ENCODE measurements around the gene KIF19.

The KIF19 gene

DNA sequence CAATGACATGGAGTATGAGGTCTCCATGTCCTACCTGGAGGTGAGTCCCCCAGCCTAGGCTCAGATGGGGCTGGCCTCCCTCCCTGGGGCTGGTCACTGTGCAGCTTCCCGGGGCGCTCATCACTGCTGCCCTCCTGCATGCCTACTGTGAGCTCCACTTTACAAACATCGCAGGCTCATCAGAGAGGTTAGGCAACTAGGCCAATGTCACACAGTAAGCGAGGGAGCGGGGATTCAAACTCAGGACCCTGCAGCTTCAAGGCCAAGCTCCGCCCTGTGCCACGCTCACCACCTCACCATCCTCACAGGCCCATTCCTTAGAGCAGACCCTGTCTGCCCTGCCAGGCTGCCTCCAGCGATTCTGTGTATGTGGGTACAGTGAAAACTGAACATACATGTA is 17.1 kb downstream of the KIF19 start:
- DNase-seq, result no peak

DNA sequence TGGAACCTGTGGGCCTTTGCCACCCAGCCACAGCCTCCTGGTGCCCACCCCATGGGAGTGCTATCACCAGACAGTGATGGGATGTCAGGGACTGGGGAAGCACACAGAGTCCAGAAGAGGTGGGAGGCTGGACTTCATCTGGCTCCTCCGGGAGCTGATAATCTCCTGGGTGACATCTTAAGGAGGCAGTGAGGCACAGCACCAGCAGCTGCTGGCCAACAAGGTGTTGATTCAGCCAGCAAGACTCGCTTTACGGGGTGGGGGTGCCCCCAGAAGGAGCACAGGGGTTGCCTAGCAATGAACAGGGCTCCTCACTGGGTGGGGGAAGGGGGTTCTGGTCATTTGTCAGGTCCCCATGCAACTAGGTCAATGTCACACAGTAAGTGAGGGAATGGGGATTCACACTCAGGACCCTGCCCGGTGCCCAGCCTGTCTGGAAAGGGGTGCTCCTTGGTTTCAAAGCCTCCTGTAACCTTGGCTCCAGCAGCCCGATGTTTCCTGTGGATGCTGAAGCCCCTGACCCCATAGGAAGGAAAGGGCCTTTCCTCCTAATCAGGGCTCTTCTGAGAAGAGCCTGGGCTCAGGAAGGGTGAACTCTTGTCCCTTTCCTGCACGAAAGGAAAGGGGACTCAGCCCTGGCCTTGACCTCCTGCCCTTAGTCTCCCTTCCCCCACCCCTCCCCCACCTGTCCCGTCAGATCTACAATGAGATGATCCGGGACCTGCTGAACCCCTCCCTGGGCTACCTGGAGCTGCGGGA is 17.7 kb downstream of the KIF19 start:
- DNase-seq, result peak; percentile 90 to 99

DNA sequence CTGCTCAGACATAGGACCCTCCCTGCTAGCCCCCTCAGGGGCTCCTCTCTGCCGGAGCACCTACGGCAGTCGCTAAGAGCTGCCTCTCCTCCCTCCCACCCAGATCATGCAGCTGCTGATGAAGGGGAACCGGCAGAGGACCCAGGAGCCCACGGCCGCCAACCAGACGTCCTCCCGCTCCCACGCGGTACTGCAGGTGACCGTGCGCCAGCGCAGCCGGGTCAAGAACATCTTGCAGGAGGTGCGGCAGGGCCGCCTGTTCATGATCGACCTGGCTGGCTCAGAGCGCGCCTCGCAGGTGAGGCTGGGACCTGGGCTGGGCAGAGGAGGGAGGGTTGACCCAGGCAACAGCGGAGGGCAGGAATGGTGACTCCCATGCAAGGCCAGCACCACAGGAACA is 18.6 kb downstream of the KIF19 start:
- no peak for DNase-seq

DNA sequence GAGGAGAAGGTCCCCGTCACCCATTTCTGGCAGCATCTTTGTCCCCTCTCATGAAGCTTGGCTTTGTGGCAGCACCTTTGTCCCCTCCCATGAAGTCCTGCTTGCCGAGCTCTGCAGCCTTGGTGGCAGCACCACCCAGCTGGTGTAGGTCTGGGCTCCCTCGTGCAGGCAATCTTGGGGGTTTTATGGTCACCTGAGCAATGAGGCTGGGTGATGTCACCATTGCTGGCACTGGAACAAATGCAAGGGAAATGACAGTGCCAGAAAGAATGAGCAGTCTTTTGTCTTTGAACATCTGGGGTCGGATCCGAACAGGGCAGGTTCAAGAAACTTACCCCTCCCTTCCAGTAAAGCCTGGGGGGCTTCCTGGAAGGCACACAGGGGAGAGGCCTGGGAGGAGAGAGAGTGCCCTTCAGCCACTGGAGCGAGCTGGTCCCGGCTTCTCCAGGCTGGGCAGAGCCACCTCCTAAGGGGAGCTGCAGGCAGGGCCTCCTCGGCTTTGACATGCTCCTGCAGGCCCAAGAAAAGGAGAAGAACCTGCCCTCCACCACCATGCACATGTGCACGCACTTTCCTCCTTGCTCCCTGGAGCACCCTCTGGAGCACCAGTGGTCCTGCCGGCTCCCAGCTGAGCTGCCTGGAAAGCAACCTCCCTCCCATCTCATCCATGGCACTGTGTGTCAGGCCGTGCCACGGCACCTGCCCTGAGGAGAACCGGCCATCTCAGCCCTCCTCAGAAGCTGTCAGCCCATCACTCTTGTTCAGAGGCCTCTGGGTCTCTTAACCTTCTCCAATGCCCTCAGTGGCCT is 19.6 kb downstream of the KIF19 start:
- DNase-seq, result no peak

DNA sequence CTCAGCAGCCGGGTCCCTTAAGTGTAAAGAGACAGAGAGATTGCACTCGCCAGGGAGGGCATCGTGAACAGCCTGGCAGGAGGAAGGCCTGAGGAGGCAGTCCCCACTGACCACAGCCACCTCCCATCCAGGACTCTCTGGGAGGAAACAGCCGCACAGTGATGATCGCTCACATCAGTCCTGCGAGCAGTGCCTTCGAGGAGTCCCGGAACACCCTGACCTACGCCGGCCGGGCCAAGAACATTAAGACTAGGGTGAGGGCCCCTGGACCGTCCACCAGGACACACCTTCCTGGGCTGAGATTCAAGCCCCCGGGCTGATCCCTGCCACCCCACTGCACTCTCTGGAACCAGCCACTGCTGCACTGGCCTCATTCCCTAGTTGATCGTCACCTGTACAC is 21.6 kb downstream of the KIF19 start:
- DNase-seq, result no peak

DNA sequence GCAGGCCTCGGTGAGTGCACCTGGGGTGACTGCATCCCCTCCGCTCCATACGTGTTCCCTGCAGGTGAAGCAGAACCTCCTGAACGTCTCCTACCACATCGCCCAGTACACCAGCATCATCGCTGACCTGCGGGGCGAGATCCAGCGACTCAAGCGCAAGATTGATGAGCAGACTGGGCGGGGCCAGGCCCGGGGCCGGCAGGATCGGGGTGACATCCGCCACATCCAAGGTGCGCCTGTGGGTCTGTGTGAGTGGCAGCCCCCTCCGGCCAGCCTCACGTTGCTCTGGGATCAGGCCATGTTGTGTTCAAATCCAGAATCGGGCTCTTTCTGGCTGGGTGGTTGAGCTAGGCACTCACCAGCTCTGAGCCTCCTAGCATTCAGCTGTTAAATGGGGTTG is 23.1 kb downstream of the KIF19 start:
- DNase-seq, result no peak

DNA sequence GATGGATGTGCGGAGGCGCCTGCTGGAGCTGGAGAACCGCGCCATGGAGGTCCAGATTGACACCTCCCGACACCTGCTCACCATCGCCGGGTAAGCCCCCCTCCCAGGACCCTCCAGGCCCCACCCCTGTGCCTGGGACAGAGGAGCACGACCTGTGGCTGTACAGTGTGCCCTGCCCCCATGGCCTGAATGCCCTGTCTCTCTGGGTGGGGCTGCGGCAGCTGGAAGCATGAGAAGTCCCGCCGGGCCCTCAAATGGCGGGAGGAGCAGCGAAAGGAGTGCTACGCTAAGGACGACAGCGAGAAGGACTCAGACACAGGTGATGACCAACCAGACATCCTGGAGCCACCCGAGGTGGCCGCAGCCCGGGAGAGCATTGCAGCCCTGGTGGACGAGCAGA is 24.5 kb downstream of the KIF19 start:
- no peak for DNase-seq

DNA sequence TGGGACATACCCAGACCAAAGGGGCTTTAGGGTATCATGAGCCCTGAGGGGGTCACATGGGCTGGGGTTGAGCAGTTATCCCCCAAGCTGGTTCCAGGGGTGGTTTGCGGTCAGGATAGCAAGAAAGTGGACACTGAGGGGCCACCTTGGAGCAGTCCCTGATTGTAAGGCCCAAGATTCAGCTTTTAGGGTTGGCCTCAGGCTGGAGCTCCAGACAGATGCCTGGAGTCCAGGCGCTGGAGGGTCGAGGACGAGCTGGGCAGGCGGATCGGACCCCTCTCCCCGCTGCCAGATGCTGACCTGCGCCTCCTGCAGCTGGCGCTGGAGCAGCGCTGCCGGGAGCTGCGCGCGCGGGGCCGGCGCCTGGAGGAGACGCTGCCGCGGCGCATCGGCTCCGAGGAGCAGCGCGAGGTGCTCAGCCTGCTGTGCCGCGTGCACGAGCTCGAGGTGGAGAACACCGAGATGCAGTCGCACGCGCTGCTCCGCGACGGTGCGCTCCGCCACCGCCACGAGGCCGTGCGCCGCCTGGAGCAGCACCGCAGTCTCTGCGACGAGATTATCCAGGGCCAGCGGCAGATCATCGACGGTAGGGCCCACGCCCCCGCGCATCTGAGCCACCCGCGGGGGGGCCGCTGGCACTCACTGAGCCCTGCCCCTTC is 25.7 kb downstream of the KIF19 start:
- no peak for DNase-seq

DNA sequence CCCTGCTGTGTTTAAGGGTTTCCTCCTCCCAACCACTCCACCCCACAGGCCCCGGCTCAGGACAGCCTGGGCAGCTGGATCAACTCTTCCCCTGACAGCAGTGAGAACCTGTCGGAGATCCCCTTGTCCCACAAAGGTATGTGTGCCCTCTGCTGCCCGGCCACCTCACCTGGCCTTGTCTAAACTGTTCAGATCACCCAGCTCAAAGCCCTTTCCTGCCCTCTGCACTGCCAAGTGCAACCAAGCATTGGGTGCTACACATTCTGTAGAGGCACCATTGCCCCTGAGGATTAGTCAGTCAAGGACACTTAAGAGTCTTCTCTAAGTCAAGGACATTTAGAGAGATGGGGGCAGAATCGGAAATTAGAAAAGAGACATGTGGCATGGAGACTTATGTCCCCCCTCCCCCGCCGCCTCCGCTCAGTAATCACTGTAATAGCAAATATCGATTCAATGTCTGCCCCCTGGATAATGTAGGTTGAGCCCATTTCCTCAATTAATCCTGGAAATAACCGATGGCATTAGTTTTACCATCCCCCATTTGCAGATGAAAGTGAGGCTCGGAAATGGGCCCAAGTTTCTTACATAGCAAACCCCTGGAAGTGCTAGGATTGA is 27.5 kb downstream of the KIF19 start:
- DNase-seq, result peak; percentile 97 to 99

DNA sequence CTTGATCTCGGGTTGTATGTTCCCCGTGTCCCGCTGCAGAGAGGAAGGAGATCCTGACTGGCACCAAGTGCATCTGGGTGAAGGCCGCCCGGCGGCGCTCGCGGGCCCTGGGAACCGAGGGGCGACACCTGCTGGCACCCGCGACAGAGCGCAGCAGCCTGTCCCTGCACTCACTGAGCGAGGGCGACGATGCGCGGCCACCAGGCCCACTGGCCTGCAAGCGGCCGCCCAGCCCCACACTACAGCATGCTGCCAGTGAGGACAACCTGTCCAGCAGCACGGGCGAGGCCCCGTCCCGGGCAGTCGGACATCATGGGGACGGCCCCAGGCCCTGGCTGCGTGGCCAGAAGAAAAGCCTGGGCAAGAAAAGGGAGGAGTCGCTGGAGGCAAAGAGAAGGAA is 28.1 kb downstream of the KIF19 start:
- DNase-seq, result peak in 1 of 2 experiments; percentile 81

DNA sequence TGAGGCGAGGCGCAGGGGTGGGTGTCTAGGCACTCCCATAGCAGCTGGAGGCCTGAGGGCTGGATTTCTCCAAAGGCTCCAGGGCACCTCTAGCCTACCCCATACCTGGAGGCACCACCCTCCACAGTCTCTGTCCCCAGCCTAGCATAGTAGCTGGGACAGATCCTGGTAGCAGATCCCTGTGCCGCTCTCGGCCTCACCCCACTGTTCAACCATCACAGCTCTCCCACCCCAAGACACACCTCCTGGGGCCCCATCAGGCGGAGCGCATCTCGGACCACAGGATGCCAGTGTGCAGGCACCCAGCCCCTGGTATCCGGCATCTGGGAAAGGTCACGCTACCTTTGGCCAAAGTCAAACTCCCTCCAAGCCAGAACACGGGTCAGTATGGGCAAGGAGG is 28.5 kb downstream of the KIF19 start:
- DNase-seq, result no peak

DNA sequence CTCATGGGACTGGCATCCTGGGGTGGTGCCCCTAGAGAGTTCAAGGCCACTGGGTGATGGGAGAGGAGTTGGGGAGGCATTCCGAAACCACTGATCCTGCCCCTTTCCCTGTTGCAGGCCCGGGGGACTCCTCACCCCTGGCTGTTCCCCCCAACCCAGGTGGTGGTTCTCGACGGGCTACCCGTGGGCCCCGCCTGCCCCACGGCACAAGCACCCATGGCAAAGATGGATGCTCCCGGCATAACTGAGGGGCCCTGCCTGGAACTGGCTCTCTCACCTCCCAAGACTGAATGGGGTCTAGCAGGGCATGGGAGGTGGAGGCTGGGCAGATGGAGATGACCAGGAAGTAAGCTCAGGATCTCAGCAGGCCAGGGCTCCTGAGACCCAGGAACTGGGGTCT is 29.0 kb downstream of the KIF19 start:
- no peak for DNase-seq

DNA sequence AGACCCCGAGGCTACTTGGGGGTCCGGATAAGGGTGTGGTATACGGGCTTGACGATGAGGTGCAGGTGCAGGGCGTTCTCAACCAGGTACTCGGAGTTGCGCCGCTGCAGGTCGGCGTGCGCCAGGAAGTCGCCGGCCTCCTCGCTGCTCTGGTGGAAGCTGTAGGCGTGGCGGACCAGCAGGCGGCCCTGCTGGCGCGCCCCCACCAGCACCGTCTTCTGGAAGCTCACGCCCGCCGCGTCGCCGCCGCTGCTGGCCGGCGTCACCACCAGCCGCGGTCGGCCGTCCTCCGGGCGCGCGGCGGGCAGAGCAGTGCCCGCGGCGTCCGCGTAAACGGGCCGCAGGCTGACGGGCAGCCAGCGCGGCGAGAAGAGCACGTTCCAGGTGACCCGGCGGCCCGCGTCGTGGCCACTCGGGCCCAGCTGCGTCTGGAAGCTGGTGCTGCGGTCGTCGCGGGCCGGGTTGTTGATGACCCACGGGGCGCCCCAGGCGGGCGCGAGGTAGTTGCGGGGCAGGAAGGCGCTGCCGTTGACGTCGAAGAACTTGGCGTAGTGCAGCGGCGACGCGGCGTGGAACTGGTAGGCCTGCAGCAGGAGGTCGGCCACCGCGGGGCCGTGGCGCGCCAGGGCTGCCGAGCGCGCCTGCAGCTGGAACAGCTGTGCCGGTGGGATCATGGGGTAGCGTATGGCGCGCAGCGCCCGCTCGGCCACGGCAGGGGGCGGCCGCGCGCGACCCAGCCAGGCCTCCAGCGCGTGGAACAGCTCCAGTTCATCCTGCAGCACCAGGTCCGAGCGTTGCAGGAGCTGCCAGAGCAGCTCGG is 30.8 kb downstream of the KIF19 start:
- DNase-seq, result no peak

DNA sequence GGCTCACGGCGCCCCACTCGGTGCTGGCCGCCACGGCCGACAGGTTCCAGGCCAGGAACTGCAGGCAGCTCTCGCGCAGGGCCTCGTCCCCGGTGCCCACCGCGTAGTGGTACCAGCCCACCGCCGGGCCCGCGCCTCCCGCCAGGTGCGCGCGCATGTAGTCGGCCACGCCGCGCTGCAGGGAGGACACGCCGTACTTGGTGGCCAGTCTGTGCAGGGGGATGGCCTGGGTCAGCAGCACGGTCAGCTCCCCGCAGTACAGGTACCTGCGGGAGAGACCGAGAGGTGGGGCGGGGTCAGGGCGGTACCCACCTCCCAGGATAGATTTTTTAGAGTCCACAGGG is 31.4 kb downstream of the KIF19 start:
- DNase-seq, result no peak

DNA sequence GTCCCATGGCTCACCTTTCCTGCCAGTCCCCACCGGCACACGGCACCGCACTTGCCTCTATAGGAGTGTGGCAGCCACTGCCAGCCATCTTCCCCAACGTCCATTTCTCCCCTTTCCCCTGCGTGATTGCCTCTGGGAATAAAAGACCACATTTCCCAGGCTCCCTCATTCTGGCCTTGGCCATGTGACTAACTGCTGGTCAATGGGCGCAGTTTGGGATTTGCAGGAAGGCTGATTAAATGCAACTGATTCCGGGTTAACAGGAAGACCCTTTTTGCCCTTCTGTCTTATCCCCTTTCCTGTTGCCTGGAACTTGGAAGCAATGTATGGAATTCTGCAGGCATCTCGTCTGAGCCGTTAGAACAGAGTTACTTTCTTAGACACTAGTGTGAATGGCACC is 32.7 kb downstream of the KIF19 start:
- DNase-seq, result no peak

DNA sequence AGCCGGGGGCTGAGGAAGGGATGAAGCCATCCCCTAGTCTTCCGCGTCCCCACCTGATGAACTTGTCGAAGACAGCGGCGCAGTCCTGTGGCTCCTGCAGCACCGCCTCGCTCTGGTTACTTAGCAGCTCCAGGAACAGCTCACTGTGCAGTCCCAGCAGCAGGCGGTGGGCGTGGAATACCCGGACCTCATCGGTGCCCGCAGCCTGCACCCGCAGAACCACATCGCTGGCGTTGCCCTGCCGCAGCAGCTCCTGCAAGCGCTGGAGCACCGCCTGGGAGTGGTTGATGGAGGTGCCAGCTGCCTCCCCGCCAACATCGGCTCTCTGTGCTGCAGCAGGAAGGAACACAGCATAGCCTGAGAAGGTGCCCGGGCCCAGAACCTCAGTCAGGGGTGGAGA is 33.9 kb downstream of the KIF19 start:
- DNase-seq, result no peak

DNA sequence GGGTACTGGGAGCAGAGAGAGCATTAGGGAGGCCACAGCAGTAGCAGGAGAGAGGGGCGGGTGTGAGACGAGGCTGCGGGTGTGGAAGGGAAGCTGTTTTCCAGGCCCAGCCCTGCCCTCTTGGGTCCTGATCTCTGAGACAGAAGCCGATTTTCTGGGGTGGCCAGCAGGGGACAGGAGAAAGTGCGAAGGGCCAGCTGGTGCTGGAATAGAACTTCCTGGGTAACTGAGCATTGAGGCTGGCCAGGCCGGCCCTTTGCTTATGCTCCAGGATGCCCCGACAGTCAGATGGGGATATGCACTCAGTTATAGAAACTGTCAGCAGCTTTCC is 34.8 kb downstream of the KIF19 start:
- DNase-seq, result no peak

DNA sequence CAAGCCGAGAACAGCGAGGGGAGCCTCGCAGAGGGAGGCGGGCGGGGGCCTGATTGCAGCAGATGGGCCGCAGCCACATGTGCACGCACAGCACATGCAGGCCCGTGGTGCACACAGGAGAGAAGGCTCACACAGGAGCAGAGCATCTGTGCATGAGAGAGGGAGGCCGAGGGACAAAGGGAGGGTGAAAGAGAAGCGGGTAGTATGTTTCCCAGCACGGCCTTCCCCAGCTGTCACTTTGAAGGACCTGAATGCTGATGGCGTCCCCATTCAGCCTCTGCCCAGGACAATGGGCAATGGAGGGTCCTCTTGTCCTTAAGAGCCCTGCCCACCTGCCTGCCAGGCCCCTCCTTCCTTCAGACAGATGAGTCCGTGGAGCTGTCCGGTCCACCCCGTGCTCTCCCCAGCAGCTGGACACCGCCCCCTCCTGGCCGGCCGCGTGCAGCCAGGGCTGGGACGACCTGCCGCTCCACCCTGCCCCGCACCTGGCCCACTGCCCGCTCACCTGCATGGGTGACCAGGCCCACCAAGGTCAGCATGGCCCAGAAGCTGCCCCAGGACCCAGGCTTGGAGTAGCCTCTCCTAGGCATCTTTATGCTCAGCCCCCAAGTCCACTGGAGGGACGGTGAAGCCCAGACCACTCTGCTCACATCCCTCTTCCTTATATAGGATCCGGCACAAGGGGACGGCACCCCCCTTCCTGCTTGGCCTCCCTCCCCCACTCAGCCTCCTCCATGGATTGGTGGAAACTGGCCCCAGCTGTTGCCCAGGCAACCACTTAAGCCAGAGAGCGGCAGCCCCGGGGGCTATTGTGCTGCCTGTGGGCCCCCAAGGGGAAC is 35.4 kb downstream of the KIF19 start, which contains the start of gene BTBD17:
Gene BTBD17, minus strand, starts transcription at position 639 of the 839 bp plus-strand sequence. Its CDS starts 49 bp downstream, at position 590.
- DNase-seq, result peak; percentile 99 to 100

DNA sequence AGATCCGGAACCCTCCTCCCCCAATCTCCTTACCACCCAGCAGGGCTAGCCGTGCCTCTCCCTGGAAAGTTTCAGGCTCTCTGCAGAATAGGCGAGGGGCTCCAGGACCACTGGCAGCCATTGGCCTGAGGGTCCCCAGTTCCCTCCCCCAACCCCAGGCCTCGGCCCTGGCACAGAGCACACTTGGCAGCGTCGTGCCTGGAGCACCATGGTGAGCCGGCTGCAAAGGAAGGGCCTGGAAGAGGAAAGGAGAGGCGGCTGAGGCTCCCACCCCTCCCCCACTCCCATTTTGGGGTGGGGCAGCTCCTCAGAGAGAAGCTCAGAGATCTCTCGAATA is 36.0 kb downstream of the KIF19 start:
- no peak for DNase-seq

DNA sequence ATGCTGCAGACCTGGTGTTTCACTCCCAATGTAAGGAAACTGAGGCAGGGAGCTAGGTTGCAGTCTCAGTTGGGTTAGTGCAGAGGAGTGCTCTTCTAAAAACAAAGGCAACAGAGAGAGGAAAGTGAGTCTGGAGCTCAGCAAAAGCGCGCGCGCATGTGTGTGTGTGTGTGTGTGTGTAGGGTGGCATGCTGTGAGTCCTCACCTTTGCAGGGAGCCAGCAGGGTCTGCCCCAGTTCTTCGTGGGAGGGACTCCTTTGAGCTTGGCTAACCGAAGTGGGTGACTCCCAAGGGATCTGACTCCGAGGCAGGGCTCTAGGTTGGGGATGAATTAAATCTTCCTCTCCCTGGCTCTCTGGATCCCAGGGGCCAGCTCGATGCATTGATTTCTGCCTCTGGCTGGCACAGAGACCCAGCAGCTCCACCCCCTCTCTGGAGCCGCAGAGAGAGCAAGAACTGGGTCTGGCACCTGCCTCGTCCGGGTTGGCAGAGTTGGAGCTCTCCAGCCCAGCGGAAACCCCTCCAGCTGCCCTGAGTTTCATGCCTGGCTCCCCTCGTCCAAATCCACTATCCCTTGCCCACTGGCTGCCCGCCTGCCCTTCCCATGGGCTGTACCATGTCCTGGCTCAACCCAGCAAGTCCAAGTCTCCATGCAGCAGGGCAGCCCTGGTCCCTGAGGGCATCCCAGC is 36.9 kb downstream of the KIF19 start:
- DNase-seq, result peak in 1 of 2 experiments; percentile 61

DNA sequence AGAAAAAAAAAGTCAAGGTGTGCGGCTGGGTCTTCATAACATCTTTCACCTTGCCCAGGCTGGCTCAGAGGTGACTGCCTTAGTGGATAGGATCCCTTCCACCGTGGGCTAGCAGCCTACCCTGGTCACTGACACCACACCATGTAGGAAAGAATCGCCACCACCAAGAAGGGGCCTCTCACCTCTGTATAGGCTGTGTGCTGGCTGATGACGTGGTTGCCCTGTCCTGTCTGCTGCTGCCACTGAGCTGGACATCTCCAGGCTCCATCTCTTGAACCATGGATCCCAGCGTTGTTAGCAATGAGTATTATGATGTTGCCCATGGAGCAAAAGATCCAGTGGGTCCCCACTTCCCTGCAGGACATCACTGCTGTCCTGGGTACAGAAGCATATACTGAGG is 41.2 kb downstream of the KIF19 start, which contains the start of gene GPR142:
Gene GPR142, plus strand, starts transcription at position 301 of the 400 bp plus-strand sequence. CDS start 2,035 bp downstream, outside the sequence.
- no peak for DNase-seq
